HCT116 (cell line): Measurements from ENCODE around the gene ADAMTS6. TPM values are rescaled to one million over a fixed set of nuclear protein-coding genes. Genes with fewer than 3 reads are reported as not detected.

ENCODE experiments used
- ATAC-seq: fragments of 200-7000 bp; cut with Tn5 transposase; 2 replicates; pipeline ENCODE4 v1.9.1; 2020; ENCODE audit warnings: mild to moderate bottlenecking, moderate library complexity
- BruUV-seq: library from RNA; stranded (reverse); fragments of 400-500 nt; replicated peaks from 2 replicates; lab custom pipeline; 2021; lab: Mats Ljungman, UMichigan
- CTCF ChIA-PET: fragments of 300-600 bp; sonication (Branson Sonifier 250); formaldehyde crosslinking; loops from one replicate; lab custom pipeline; 2021; ENCODE audit warnings: antibody characterized with exemption; lab: Charles Lee
- POLR2A ChIA-PET: fragments of 300-600, 350-600 bp; sonication (Branson Sonifier 250); formaldehyde crosslinking; loops from one replicate; lab custom pipeline; 2021; ENCODE audit warnings: antibody characterized with exemption; lab: Charles Lee
- RAD21 ChIA-PET, 2 experiments: fragments of 300-600 bp; sonication (Branson Sonifier 250); formaldehyde crosslinking; loops; one replicate each; lab custom pipeline; 2023; ENCODE audit warnings: low total read pairs in 2 of 2; ENCODE audit not compliant: uncharacterized antibody in 2 of 2, unreplicated experiment in 2 of 2, low non-redundant PET in 1 of 2; lab: Charles Lee
- DNase-seq: peaks from one replicate; pipeline ENCODE4 v3.0.0-alpha.2; 2010; ENCODE audit warnings: low read depth, low spot score
- H2AFZ ChIP-seq: fragments of 200-600 bp; shearing (Covaris generic), sonication (generic); 2 replicates; pipeline ENCODE4 v1.6.1; 2017; ENCODE audit warnings: low read depth, mixed run types, mixed read lengths, antibody characterized with exemption, low read length; ENCODE audit not compliant: poor library complexity, severe bottlenecking
- H3K27ac ChIP-seq: 2 replicates; pipeline ENCODE4 v1.5.1; 2012; ENCODE audit warnings: low read depth, low read length
- H3K27me3 ChIP-seq: fragments of 200-600 bp; sonication (generic); 2 replicates; pipeline ENCODE4 v1.6.1; 2016; ENCODE audit warnings: mixed run types, low read length, mixed read lengths; ENCODE audit not compliant: insufficient read depth
- H3K36me3 ChIP-seq, 2 experiments: fragments of 200-500 bp in 1 of 2; fragments of 200-600 bp in 1 of 2; sonication (Bioruptor generic) in 1 of 2; sonication (generic) in 1 of 2; 2 replicates each; pipeline versions ENCODE4 v1.5.1 to v1.6.1; 2014 to 2016; ENCODE audit warnings: low read length in 2 of 2, inconsistent platforms in 1 of 2, mixed read lengths in 1 of 2, mixed run types in 1 of 2; ENCODE audit not compliant: insufficient read depth in 2 of 2, control insufficient read depth in 1 of 2
- H3K4me1 ChIP-seq, 2 experiments: fragments of 200-600 bp in 1 of 2; sonication (generic) in 1 of 2; 2 replicates each; pipeline versions ENCODE4 v1.5.1 to v1.6.1; 2012 to 2017; ENCODE audit warnings: low read length in 2 of 2, inconsistent platforms in 1 of 2, mild to moderate bottlenecking in 1 of 2, mixed read lengths in 1 of 2, mixed run types in 1 of 2, moderate library complexity in 1 of 2; ENCODE audit not compliant: insufficient read depth in 2 of 2, control insufficient read depth in 1 of 2
- H3K4me2 ChIP-seq: fragments of 200-600 bp; sonication (generic); 2 replicates; pipeline ENCODE4 v1.6.1; 2017; ENCODE audit warnings: mixed run types, low read length, mixed read lengths
- H3K4me3 ChIP-seq, 2 experiments: fragments of 200-600 bp in 1 of 2; sonication (generic) in 1 of 2; replicated peaks in 1 of 2; 2 replicates each; pipeline ENCODE4 v1.5.1; 2011 to 2016; ENCODE audit warnings: low read length in 2 of 2, control low read depth in 1 of 2, low read depth in 1 of 2, mild to moderate bottlenecking in 1 of 2, mixed read lengths in 1 of 2, mixed run types in 1 of 2
- H3K79me2 ChIP-seq: fragments of 200-600 bp; sonication (generic); 2 replicates; pipeline ENCODE4 v1.6.1; 2017; ENCODE audit warnings: mild to moderate bottlenecking, mixed run types, low read length, moderate library complexity, mixed read lengths; ENCODE audit not compliant: insufficient read depth
- H3K9ac ChIP-seq: fragments of 200-600 bp; sonication (generic); 2 replicates; pipeline ENCODE4 v1.6.1; 2016; ENCODE audit warnings: low read length, mixed read lengths
- H3K9me2 ChIP-seq: fragments of 200-600 bp; sonication (generic), shearing (Covaris generic); 2 replicates; pipeline ENCODE4 v1.6.1; 2017; ENCODE audit warnings: mixed run types, mild to moderate bottlenecking, moderate library complexity; ENCODE audit not compliant: insufficient read depth
- H3K9me3 ChIP-seq, 2 experiments: fragments of 200-500 bp in 1 of 2; fragments of 200-600 bp in 1 of 2; sonication (Bioruptor generic) in 1 of 2; sonication (generic) in 1 of 2; 2 replicates each; pipeline ENCODE4 v1.6.1; 2014 to 2017; ENCODE audit warnings: low read length in 2 of 2, mixed read lengths in 2 of 2, inconsistent platforms in 1 of 2, low read depth in 1 of 2, mild to moderate bottlenecking in 1 of 2, mixed run types in 1 of 2, moderate library complexity in 1 of 2; ENCODE audit not compliant: control insufficient read depth in 1 of 2, insufficient read depth in 1 of 2
- H4K20me1 ChIP-seq: fragments of 200-600 bp; sonication (generic), shearing (Covaris generic); 2 replicates; pipeline ENCODE4 v1.6.1; 2017; ENCODE audit warnings: mixed run types, mild to moderate bottlenecking, moderate library complexity; ENCODE audit not compliant: insufficient read depth
- CBX3 ChIP-seq: IDR thresholded peaks from 2 replicates; pipeline ENCODE4 v1.6.1; 2012; ENCODE audit warnings: low read depth
- CEBPB ChIP-seq: IDR thresholded peaks from 2 replicates; pipeline ENCODE4 v1.6.1; 2012; ENCODE audit warnings: low read depth
- EGR1 ChIP-seq: IDR thresholded peaks from 2 replicates; pipeline ENCODE4 v1.6.1; 2012; ENCODE audit warnings: low read depth
- ELF1 ChIP-seq: IDR thresholded peaks from 2 replicates; pipeline ENCODE4 v1.6.1; 2012; ENCODE audit warnings: low read depth, borderline replicate concordance
- EZH2phosphoT487 ChIP-seq: fragments of 200-600 bp; IDR thresholded peaks from 2 replicates; pipeline ENCODE4 v1.6.1; 2018; ENCODE audit warnings: antibody characterized with exemption, borderline replicate concordance
- JUND ChIP-seq: IDR thresholded peaks from 2 replicates; pipeline ENCODE4 v1.6.1; 2012
- POLR2A ChIP-seq: IDR thresholded peaks from 2 replicates; pipeline ENCODE4 v1.7.0; 2011; ENCODE audit warnings: borderline replicate concordance; ENCODE audit not compliant: insufficient read depth, insufficient read length; ENCODE audit errors: extremely low read depth
- RAD21 ChIP-seq: IDR thresholded peaks from 2 replicates; pipeline ENCODE4 v1.6.1; 2012; ENCODE audit warnings: low read depth, mild to moderate bottlenecking
- SIN3A ChIP-seq: IDR thresholded peaks from 2 replicates; pipeline ENCODE4 v1.6.1; 2012; ENCODE audit warnings: low read depth
- SP1 ChIP-seq: IDR thresholded peaks from 2 replicates; pipeline ENCODE4 v1.6.1; 2012; ENCODE audit warnings: low read depth
- SRF ChIP-seq: IDR thresholded peaks from 2 replicates; pipeline ENCODE4 v1.6.1; 2012; ENCODE audit warnings: low read depth
- TCF7L2 ChIP-seq: IDR thresholded peaks from 2 replicates; pipeline ENCODE4 v1.7.0; 2011; ENCODE audit warnings: borderline replicate concordance, inconsistent platforms; ENCODE audit not compliant: insufficient read depth, insufficient read length; ENCODE audit errors: extremely low read depth
- YY1 ChIP-seq: IDR thresholded peaks from 2 replicates; pipeline ENCODE4 v1.6.1; 2011; ENCODE audit warnings: low read length, low read depth, moderate library complexity, mild to moderate bottlenecking; ENCODE audit not compliant: insufficient replicate concordance; ENCODE audit errors: extremely low read depth
- intact Hi-C: fragments of 100-400 bp; cut with micrococcal nuclease; formaldehyde crosslinking; loops from 2 replicates; pipeline ENCODE4 v1.10.0; 2022
- total RNA-seq: library from RNA; stranded (reverse); gene quantifications from one replicate; pipeline ENCODE4 v1.2.1, GENCODE V29; 2021; ENCODE audit not compliant: unreplicated experiment
- TF ChIP-seq, protein P1 (sequence below), 3 experiments: fragments of 200-600 bp in 1 of 3; sonication (generic) in 1 of 3; IDR thresholded peaks in 2 of 3; conservative IDR thresholded peaks in 1 of 3; 2 replicates each; pipeline ENCODE4 v1.5.1; 2012 to 2017; ENCODE audit warnings: low read depth in 2 of 3, low read length in 2 of 3, antibody characterized with exemption in 1 of 3, borderline replicate concordance in 1 of 3, control low read depth in 1 of 3, mild to moderate bottlenecking in 1 of 3, mixed read lengths in 1 of 3, mixed run types in 1 of 3, moderate library complexity in 1 of 3; ENCODE audit not compliant: insufficient read depth in 1 of 3
- TF ChIP-seq, protein P2 (sequence below): IDR thresholded peaks from 2 replicates; pipeline ENCODE4 v1.6.1; 2011; ENCODE audit warnings: mild to moderate bottlenecking, low read length, moderate library complexity; ENCODE audit not compliant: insufficient replicate concordance; ENCODE audit errors: extremely low read depth

Gene ADAMTS6
- total RNA-seq, 1 experiment from 2014 or later = 0.93 TPM

DNA sequence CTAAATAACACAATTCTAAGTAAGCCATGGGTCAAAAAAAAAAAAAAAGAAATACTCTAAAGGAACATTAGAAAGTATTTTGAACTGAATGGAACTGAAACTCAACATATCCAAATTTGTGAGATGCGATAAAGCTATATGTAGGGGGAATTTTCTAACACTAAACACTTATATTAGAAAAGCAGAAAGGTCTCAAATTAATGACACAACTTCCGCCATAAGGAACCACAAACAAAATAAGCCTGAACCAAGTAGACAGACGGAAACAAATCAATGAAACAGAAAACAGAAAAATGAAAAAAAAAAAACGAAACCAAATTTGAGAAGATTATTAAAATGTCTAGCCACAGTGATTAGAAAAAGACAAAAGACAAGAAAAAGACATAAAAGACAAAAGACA, 39.9 kb downstream of the ADAMTS6 start:
- TF ChIP-seq, protein P1, sequence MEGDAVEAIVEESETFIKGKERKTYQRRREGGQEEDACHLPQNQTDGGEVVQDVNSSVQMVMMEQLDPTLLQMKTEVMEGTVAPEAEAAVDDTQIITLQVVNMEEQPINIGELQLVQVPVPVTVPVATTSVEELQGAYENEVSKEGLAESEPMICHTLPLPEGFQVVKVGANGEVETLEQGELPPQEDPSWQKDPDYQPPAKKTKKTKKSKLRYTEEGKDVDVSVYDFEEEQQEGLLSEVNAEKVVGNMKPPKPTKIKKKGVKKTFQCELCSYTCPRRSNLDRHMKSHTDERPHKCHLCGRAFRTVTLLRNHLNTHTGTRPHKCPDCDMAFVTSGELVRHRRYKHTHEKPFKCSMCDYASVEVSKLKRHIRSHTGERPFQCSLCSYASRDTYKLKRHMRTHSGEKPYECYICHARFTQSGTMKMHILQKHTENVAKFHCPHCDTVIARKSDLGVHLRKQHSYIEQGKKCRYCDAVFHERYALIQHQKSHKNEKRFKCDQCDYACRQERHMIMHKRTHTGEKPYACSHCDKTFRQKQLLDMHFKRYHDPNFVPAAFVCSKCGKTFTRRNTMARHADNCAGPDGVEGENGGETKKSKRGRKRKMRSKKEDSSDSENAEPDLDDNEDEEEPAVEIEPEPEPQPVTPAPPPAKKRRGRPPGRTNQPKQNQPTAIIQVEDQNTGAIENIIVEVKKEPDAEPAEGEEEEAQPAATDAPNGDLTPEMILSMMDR (IDR thresholded peaks at IDR 0.05 in 2 of 3, conservative IDR thresholded peaks at IDR 0.05 in 1 of 3; ENCODE audit: borderline replicate concordance in 1 of 3, insufficient read depth in 1 of 3, low read depth in 2 of 3, low read length in 2 of 3) = no peak
- no peak for TF ChIP-seq EGR1
- TF ChIP-seq SRF = no peak
- TF ChIP-seq CBX3 = no peak
- no peak for TF ChIP-seq TCF7L2
- no peak for TF ChIP-seq EZH2phosphoT487
- TF ChIP-seq ELF1 = no peak
- no peak for TF ChIP-seq SP1
- no peaks in the 10 kb centered on the region; the same call in 1 of the 2 replicates for H3K9me2 ChIP-seq
- CTCF ChIA-PET = no interaction called here
- H3K4me2 ChIP-seq = no peak overlapping the region
- no peaks in the 10 kb centered on the region for H3K36me3 ChIP-seq
- RAD21 ChIA-PET = no interaction called here
- ATAC-seq = no peak
- H3K9me3 ChIP-seq = no peaks in the 10 kb centered on the region
- no peak for DNase-seq
- no peaks in the 10 kb centered on the region for H3K27me3 ChIP-seq
- H3K79me2 ChIP-seq = no peaks in the 10 kb centered on the region
- H3K9ac ChIP-seq = no peak overlapping the region
- H4K20me1 ChIP-seq = no peaks in the 10 kb centered on the region
- no peak overlapping the region for H3K4me3 ChIP-seq
- BruUV-seq = no TSS peak
- H2AFZ ChIP-seq = no peak overlapping the region
- POLR2A ChIA-PET = no interaction called here
- H3K4me1 ChIP-seq = no peaks in the 10 kb centered on the region
- no peak overlapping the region for H3K27ac ChIP-seq
- intact Hi-C loops = no loop called here

GRCh38 chr5:65440456-65440855, 41.3 kb downstream of the ADAMTS6 start:
- Histone ChIP-seq H3K9me3 (no peaks in the 10 kb centered on the region), H3K79me2 (no peaks in the 10 kb centered on the region), H3K27ac (no peak overlapping the region), H3K9me2 (no peaks in the 10 kb centered on the region; the same call in 1 of the 2 replicates), H3K4me1 (no peaks in the 10 kb centered on the region), H3K4me2 (no peak overlapping the region), H2AFZ (no peak overlapping the region), H4K20me1 (no peaks in the 10 kb centered on the region), H3K36me3 (no peaks in the 10 kb centered on the region), H3K27me3 (no peaks in the 10 kb centered on the region), H3K4me3 (no peak overlapping the region), H3K9ac (no peak overlapping the region)
- ATAC-seq = no peak
- CTCF ChIA-PET = no interaction called here
- no peak for DNase-seq
- no TSS peak for BruUV-seq
- POLR2A ChIA-PET = no interaction called here
- intact Hi-C loops = no loop called here
- RAD21 ChIA-PET = no interaction called here
- no peak for TF ChIP-seq CEBPB
- no peak for TF ChIP-seq SRF
- no peak for TF ChIP-seq SP1
- no peak for TF ChIP-seq SIN3A
- TF ChIP-seq JUND = no peak
- TF ChIP-seq POLR2A = no peak
- TF ChIP-seq RAD21 = no peak
- TF ChIP-seq CBX3 = no peak
- no peak for TF ChIP-seq ELF1
- TF ChIP-seq, protein P2, sequence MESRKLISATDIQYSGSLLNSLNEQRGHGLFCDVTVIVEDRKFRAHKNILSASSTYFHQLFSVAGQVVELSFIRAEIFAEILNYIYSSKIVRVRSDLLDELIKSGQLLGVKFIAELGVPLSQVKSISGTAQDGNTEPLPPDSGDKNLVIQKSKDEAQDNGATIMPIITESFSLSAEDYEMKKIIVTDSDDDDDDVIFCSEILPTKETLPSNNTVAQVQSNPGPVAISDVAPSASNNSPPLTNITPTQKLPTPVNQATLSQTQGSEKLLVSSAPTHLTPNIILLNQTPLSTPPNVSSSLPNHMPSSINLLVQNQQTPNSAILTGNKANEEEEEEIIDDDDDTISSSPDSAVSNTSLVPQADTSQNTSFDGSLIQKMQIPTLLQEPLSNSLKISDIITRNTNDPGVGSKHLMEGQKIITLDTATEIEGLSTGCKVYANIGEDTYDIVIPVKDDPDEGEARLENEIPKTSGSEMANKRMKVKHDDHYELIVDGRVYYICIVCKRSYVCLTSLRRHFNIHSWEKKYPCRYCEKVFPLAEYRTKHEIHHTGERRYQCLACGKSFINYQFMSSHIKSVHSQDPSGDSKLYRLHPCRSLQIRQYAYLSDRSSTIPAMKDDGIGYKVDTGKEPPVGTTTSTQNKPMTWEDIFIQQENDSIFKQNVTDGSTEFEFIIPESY = no peak
- TF ChIP-seq YY1 = no peak
